Uterus (tissue), 2 donors: ENCODE results near the gene SUPT3H.

Source experiments
- CTCF ChIP-seq, 4 experiments: fragments of 200-600 bp in 2 of 4; fragments of 450-650 bp in 2 of 4; sonication (generic) in 2 of 4; IDR thresholded peaks; one replicate each; pipeline ENCODE4 v1.5.1; 2016 to 2019; ENCODE audit warnings: antibody characterized with exemption in 4 of 4, mild to moderate bottlenecking in 2 of 4, moderate library complexity in 1 of 4
- POLR2A ChIP-seq, 2 donors: fragments of 450-650 bp; IDR thresholded peaks; one replicate each; pipeline ENCODE4 v1.6.1; 2016; ENCODE audit warnings: antibody characterized with exemption in 2 of 2, mild to moderate bottlenecking in 1 of 2, moderate library complexity in 1 of 2

DNA sequence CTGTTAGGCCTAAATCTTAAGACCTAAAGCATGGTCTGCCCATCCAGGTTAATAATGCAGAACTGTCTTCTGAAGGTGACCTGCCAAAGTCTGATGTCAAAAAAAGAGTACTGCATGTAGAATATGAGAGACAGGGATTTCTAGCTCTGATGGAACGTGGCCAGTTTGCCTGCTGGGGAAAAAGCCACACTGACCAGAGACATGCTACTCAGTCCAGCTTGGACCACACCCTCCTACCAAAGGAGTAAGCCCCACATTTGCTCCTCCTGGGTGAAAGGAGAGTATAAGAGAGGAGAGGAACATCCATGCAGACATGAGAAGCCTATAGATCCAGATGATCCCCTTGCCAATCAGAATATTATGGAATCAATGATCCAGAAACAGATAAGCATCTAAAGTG is 279.5 kb downstream of the SUPT3H start:
- TF ChIP-seq CTCF (IDR thresholded peaks at IDR 0.05) (no peak), POLR2A (IDR thresholded peaks at IDR 0.05) (no peak)
